Measurements from ENCODE around the gene GRK5. TPM values are rescaled to one million over a fixed set of nuclear protein-coding genes. Genes with fewer than 3 reads are reported as not detected.
"Not testable (repeated sequence)": the region's sequence is repeated elsewhere in the genome, so short reads cannot be mapped to it uniquely, and the experiment has no call there.

Gene GRK5
- total RNA-seq, 6 experiments from 2014 or later = 5.9 to 11.5 (median 7.9) TPM

- no peak for TF ChIP-seq POLR2A (IDR thresholded peaks at IDR 0.05)
- TF ChIP-seq, protein P1, sequence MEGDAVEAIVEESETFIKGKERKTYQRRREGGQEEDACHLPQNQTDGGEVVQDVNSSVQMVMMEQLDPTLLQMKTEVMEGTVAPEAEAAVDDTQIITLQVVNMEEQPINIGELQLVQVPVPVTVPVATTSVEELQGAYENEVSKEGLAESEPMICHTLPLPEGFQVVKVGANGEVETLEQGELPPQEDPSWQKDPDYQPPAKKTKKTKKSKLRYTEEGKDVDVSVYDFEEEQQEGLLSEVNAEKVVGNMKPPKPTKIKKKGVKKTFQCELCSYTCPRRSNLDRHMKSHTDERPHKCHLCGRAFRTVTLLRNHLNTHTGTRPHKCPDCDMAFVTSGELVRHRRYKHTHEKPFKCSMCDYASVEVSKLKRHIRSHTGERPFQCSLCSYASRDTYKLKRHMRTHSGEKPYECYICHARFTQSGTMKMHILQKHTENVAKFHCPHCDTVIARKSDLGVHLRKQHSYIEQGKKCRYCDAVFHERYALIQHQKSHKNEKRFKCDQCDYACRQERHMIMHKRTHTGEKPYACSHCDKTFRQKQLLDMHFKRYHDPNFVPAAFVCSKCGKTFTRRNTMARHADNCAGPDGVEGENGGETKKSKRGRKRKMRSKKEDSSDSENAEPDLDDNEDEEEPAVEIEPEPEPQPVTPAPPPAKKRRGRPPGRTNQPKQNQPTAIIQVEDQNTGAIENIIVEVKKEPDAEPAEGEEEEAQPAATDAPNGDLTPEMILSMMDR (IDR thresholded peaks at IDR 0.05) = no peak
- intact Hi-C loops (cut with DNase I) = no loop called here
- H3K9me3 ChIP-seq = no peaks in the 10 kb centered on the region
- H3K27ac ChIP-seq = no peak overlapping the region
- DNase-seq (peak in 1 of 3 donors; percentile 46), ATAC-seq (no peak)
- no peaks in the 10 kb centered on the region for H3K27me3 ChIP-seq
- H3K4me1 ChIP-seq = no peaks in the 10 kb centered on the region
- WGBS (ENCODE audit: insufficient coverage, low coverage, low lambda C conversion rate, missing lambda C conversion rate) = 89% methylated on average over 10 of the region's 22 CpGs
- H3K36me3 ChIP-seq = no peaks in the 10 kb centered on the region
- no peak overlapping the region for H3K4me3 ChIP-seq
Measured at GRCh38 chr10:119431034-119431772, 223.8 kb downstream of the GRK5 start.

DNA sequence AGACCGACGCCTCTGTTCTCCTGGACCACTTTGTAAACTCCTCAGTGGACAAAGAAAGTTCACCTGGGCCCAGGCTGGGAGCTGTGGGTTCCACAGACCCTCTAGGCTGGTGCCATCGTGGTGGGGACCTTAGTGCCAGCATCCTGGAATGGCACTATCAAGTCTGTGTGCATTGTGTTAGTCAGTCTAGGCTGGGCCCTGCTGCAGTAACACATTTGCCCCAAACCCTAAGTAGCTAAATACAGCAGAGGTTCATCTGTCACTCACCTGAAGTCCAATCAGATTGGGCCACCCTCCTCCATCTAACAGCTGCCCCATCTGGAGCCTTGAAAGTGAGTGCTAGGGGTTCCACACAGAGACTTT, 224.4 kb downstream of the GRK5 start:
- H3K4me1 ChIP-seq = no peaks in the 10 kb centered on the region

GRCh38 chr10:119434942-119435341, 227.6 kb downstream of the GRK5 start:
- DNase-seq; H3K9me3 ChIP-seq; H3K4me1 ChIP-seq; H3K27ac ChIP-seq; ATAC-seq; H3K4me3 ChIP-seq; H3K27me3 ChIP-seq; H3K36me3 ChIP-seq; intact Hi-C loops (cut with DNase I): not testable (repeated sequence)
- 100% methylated on average over 2 of the region's 5 CpGs for WGBS (ENCODE audit: insufficient coverage, low coverage, low lambda C conversion rate, missing lambda C conversion rate)

More for the DNA sequence above, 224.4 kb downstream of the GRK5 start:
- no peaks in the 10 kb centered on the region for H3K36me3 ChIP-seq
- TF ChIP-seq, protein P1 (IDR thresholded peaks at IDR 0.05) = no peak
- no peak for TF ChIP-seq POLR2A (IDR thresholded peaks at IDR 0.05)
- H3K9me3 ChIP-seq = no peaks in the 10 kb centered on the region
- WGBS (ENCODE audit: insufficient coverage, low coverage, low lambda C conversion rate, missing lambda C conversion rate) = no CpG with 5 or more reads among the region's 3 CpGs
- H3K27me3 ChIP-seq = no peaks in the 10 kb centered on the region
- ATAC-seq (no peak), DNase-seq (no peak)
- intact Hi-C loops (cut with DNase I) = no loop called here
- no peak overlapping the region for H3K27ac ChIP-seq
- H3K4me3 ChIP-seq = no peak overlapping the region

DNA sequence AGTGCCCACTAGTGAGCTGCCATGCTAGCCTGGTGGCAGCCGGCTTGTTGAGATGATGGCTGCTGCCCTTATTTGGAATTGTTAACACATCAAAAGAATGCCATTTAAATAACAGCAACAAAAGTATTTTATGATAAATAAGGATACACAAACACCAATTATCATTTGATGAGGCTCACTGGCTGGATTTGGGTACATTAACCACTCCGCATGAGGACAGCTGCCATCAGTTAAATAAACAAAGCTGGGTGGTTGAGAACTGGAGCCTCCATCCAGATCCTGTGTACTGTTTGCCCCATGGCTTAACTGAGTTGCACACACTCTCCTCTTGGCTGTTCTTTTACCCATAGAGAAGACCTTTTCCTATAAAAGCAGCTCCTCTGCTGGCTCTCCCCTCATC, 231.3 kb downstream of the GRK5 start:
- H3K9me3 ChIP-seq = no peaks in the 10 kb centered on the region
- intact Hi-C loops (cut with DNase I) = no loop called here
- H3K27ac ChIP-seq = no peak overlapping the region
- H3K4me3 ChIP-seq = no peak overlapping the region
- ATAC-seq (no peak), DNase-seq (no peak)
- TF ChIP-seq, protein P1 (IDR thresholded peaks at IDR 0.05) = no peak
- no peak for TF ChIP-seq POLR2A (IDR thresholded peaks at IDR 0.05)
- 100% methylated on average over 2 of the region's 2 CpGs for WGBS (ENCODE audit: insufficient coverage, low coverage, low lambda C conversion rate, missing lambda C conversion rate)
- H3K36me3 ChIP-seq = no peaks in the 10 kb centered on the region
- no peaks in the 10 kb centered on the region for H3K4me1 ChIP-seq
- no peaks in the 10 kb centered on the region for H3K27me3 ChIP-seq

DNA sequence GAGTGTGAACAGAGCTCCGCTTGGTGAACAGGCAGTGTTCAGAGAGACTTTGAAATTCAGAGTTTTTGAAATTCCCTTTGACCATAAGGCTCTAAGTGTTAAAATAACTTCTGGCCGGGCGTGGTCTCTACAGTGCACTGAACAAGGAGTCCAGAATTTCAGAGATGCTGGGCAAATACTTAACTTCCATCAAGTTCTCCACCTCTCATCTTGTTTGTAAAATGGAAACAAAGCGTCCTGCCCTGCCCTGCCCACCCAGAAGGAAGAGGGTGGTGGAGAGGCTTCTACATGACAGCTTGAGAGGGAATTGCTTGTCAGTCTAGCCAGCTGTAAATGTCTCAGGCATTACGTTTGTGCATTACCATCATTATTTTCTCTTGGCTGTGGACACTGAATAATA, 232.6 kb downstream of the GRK5 start:
- Histone ChIP-seq H3K27ac (no peak overlapping the region), H3K27me3 (no peaks in the 10 kb centered on the region), H3K36me3 (no peaks in the 10 kb centered on the region), H3K9me3 (no peaks in the 10 kb centered on the region), H3K4me3 (no peak overlapping the region), H3K4me1 (no peaks in the 10 kb centered on the region)
- intact Hi-C loops (cut with DNase I) = loop anchor here (10.0 kb wide), 1 partner anchor 245 kb away; no protein-coding TSS in a partner anchor
- ATAC-seq = no peak
- no peak for TF ChIP-seq POLR2A (IDR thresholded peaks at IDR 0.05)
- TF ChIP-seq, protein P1 (IDR thresholded peaks at IDR 0.05) = no peak
- DNase-seq = no peak
- 95% methylated on average over 4 of the region's 5 CpGs for WGBS (ENCODE audit: insufficient coverage, low coverage, low lambda C conversion rate, missing lambda C conversion rate)

All from right lobe of liver (tissue), 6 donors.